OCI-LY1 (cell line): ENCODE measurements around the gene CEP68.
A peak's percentile ranks its signal among the peaks of the same experiment; 100 is the strongest.
"Not testable (repeated sequence)": the region's sequence is repeated elsewhere in the genome, so short reads cannot be mapped to it uniquely, and the experiment has no call there.

Source experiments
- H2AFZ ChIP-seq: fragments of 200-600 bp; sonication (generic), shearing (Covaris generic); 2 replicates; pipeline ENCODE4 v1.6.0; 2014; ENCODE audit warnings: antibody characterized with exemption, mild to moderate bottlenecking, low read length
- H3F3A ChIP-seq: fragments of 200-600 bp; sonication (generic), shearing (Covaris generic); 2 replicates; pipeline ENCODE4 v1.6.0; 2014; ENCODE audit warnings: mild to moderate bottlenecking, antibody characterized with exemption, low read length, moderate library complexity; ENCODE audit not compliant: insufficient read depth
- H3K27ac ChIP-seq: fragments of 200-600 bp; sonication (generic); 2 replicates; pipeline ENCODE4 v1.5.1; 2014; ENCODE audit warnings: low read length, mixed run types, mild to moderate bottlenecking, low read depth; ENCODE audit not compliant: poor library complexity, severe bottlenecking
- H3K27me3 ChIP-seq: fragments of 200-600 bp; sonication (generic); 2 replicates; pipeline ENCODE4 v1.6.0; 2014; ENCODE audit warnings: antibody characterized with exemption, mild to moderate bottlenecking, low read length, moderate library complexity; ENCODE audit not compliant: insufficient read depth
- H3K36me3 ChIP-seq: fragments of 200-600 bp; sonication (generic); 2 replicates; pipeline ENCODE4 v1.6.1; 2014; ENCODE audit warnings: mild to moderate bottlenecking, antibody characterized with exemption, low read length, moderate library complexity, mixed read lengths; ENCODE audit not compliant: insufficient read depth
- H3K4me1 ChIP-seq: fragments of 200-600 bp; sonication (generic); 2 replicates; pipeline ENCODE4 v1.5.1; 2014; ENCODE audit warnings: mild to moderate bottlenecking, low read length, moderate library complexity; ENCODE audit not compliant: insufficient read depth, severe bottlenecking
- H3K4me2 ChIP-seq: fragments of 200-600 bp; sonication (generic), shearing (Covaris generic); 2 replicates; pipeline ENCODE4 v1.6.1; 2014; ENCODE audit warnings: low read length
- H3K4me3 ChIP-seq: fragments of 200-600 bp; sonication (generic); 2 replicates; pipeline ENCODE4 v1.5.1; 2014; ENCODE audit warnings: low read length, low read depth, mild to moderate bottlenecking, mixed read lengths; ENCODE audit not compliant: poor library complexity, severe bottlenecking
- H3K79me2 ChIP-seq: fragments of 200-600 bp; shearing (Covaris generic); 2 replicates; pipeline ENCODE4 v1.6.1; 2016; ENCODE audit warnings: mixed run types, low read length, mixed read lengths; ENCODE audit not compliant: insufficient read depth
- H3K9ac ChIP-seq: fragments of 200-600 bp; sonication (generic), shearing (Covaris generic); 2 replicates; pipeline ENCODE4 v1.6.1; 2014; ENCODE audit warnings: mild to moderate bottlenecking, low read length, mixed read lengths
- H3K9me2 ChIP-seq: fragments of 200-600 bp; sonication (generic), shearing (Covaris generic); 2 replicates; pipeline ENCODE4 v1.6.1; 2014; ENCODE audit warnings: low read depth, mild to moderate bottlenecking, low read length, mixed read lengths
- H3K9me3 ChIP-seq: fragments of 200-600 bp; shearing (Covaris generic); 2 replicates; pipeline ENCODE4 v1.6.1; 2014; ENCODE audit warnings: low read length, mixed read lengths
- H4K20me1 ChIP-seq: fragments of 200-600 bp; sonication (generic), shearing (Covaris generic); 2 replicates; pipeline ENCODE4 v1.6.0; 2016; ENCODE audit warnings: mild to moderate bottlenecking, low read length; ENCODE audit not compliant: insufficient read depth
- CTCF ChIP-seq: fragments of 200-600 bp; sonication (generic), shearing (Covaris generic); IDR thresholded peaks from 2 replicates; pipeline ENCODE4 v1.5.1; 2017; ENCODE audit warnings: mild to moderate bottlenecking, antibody characterized with exemption, low read length, moderate library complexity, mixed read lengths
- EZH2 ChIP-seq: fragments of 200-600 bp; sonication (generic), shearing (Covaris generic); IDR thresholded peaks from 2 replicates; pipeline ENCODE4 v1.8.0; 2017; ENCODE audit warnings: borderline replicate concordance, mixed run types, mild to moderate bottlenecking, antibody characterized with exemption, low read length, moderate library complexity, mixed read lengths

The CEP68 gene

GRCh38 chr2:65129286-65129825 lies 73.1 kb downstream of the CEP68 start:
- H3K36me3 ChIP-seq, result 0 out of 2 replicates have a peak, but pooled peaks cover 2% of the 10 kb centered on the region
- peaks cover 39% of the 10 kb centered on the region for H3K4me1 ChIP-seq
- H3K27ac ChIP-seq, result peak overlapping the region; percentile 18
- no peaks in the 10 kb centered on the region for H3K27me3 ChIP-seq
- no peak overlapping the region for H2AFZ ChIP-seq
- no peaks in the 10 kb centered on the region for H3F3A ChIP-seq
- H3K4me3 ChIP-seq, result peak overlapping the region; percentile 80
- H3K9ac ChIP-seq, result peak overlapping the region; percentile 80
- TF ChIP-seq CTCF (no peak), EZH2 (no peak)
- H3K9me3 ChIP-seq, result no peaks in the 10 kb centered on the region
- peak overlapping the region; percentile 97 for H3K4me2 ChIP-seq
- H3K9me2 ChIP-seq, result no peaks in the 10 kb centered on the region
- H3K79me2 ChIP-seq, result peaks cover 53% of the 10 kb centered on the region
- no peaks in the 10 kb centered on the region for H4K20me1 ChIP-seq

- H3K36me3 ChIP-seq, result no peaks in the 10 kb centered on the region
- peak within 1 kb of the TSS; percentile 18 for H3K27ac ChIP-seq
- H4K20me1 ChIP-seq, result no peaks in the 10 kb centered on the region
- peaks cover 46% of the 10 kb centered on the region for H3K79me2 ChIP-seq
- no peak within 1 kb of the TSS for H2AFZ ChIP-seq
- H3K4me3 ChIP-seq, result peak within 1 kb of the TSS; percentile 80
- no peaks in the 10 kb centered on the region for H3K9me2 ChIP-seq
- H3K9ac ChIP-seq, result peak within 1 kb of the TSS; percentile 80
- H3K4me2 ChIP-seq, result peak within 1 kb of the TSS; percentile 97
- peak; percentile 34 for TF ChIP-seq CTCF
- no peak for TF ChIP-seq EZH2
- no peaks in the 10 kb centered on the region for H3F3A ChIP-seq
- no peaks in the 10 kb centered on the region for H3K27me3 ChIP-seq
- no peaks in the 10 kb centered on the region for H3K9me3 ChIP-seq
- peaks cover 39% of the 10 kb centered on the region for H3K4me1 ChIP-seq
Measured at GRCh38 chr2:65129826-65130663, 73.8 kb downstream of the CEP68 start, which contains the start of gene RAB1A. Gene RAB1A (minus strand): TSS chr2:65130106. CDS start chr2:65129915, 191 bp downstream.

GRCh38 chr2:65130664-65131175 lies 74.5 kb downstream of the CEP68 start:
- Histone ChIP-seq H3K9ac (peak overlapping the region; percentile 63), H4K20me1 (no peaks in the 10 kb centered on the region), H3K79me2 (peaks cover 39% of the 10 kb centered on the region), H3K9me3 (no peaks in the 10 kb centered on the region), H3K4me2 (peak overlapping the region; percentile 85), H3K9me2 (no peaks in the 10 kb centered on the region), H3K36me3 (no peaks in the 10 kb centered on the region), H3K27me3 (no peaks in the 10 kb centered on the region), H3K4me3 (peak overlapping the region; percentile 80), H3K27ac (no peak overlapping the region), H3F3A (no peaks in the 10 kb centered on the region), H2AFZ (no peak overlapping the region), H3K4me1 (peaks cover 38% of the 10 kb centered on the region)
- no peak for TF ChIP-seq EZH2
- no peak for TF ChIP-seq CTCF

GRCh38 chr2:65132930-65133329 lies 76.7 kb downstream of the CEP68 start:
- H3F3A ChIP-seq, result not testable (repeated sequence)
- peaks cover 15% of the 10 kb centered on the region for H3K4me1 ChIP-seq

More at GRCh38 chr2:65132930-65133329, 76.7 kb downstream of the CEP68 start:
- not testable (repeated sequence) for H3K36me3 ChIP-seq, H4K20me1 ChIP-seq, H2AFZ ChIP-seq, H3K9ac ChIP-seq, H3K4me2 ChIP-seq, H3K9me3 ChIP-seq, H3K9me2 ChIP-seq, H3K27ac ChIP-seq, H3K4me3 ChIP-seq, H3K27me3 ChIP-seq
- peaks cover 17% of the 10 kb centered on the region for H3K79me2 ChIP-seq
